ENCODE data around the gene BAHCC1. TPM values are rescaled to one million over a fixed set of nuclear protein-coding genes. Genes with fewer than 3 reads are reported as not detected.

BAHCC1 gene
- total RNA-seq, 6 donors from 2014 or later, result 8.2 to 81.7 (median 21.0) TPM

GRCh38 chr17:81456091-81456490 lies 60.8 kb downstream of the BAHCC1 start:
- Histone ChIP-seq H3K36me3 (peaks cover 0 to 27% (median 14%) of the 10 kb centered on the region in 4 donors), H3K4me3 (no peak overlapping the region), H3K4me1 (peaks cover 0 to 19% (median 4%) of the 10 kb centered on the region in 4 donors), H3K9me3 (no peaks in the 10 kb centered on the region), H3K27ac (no peak overlapping the region), H3K27me3 (no peaks in the 10 kb centered on the region)
- WGBS, 2 donors, result 63 to 81% methylated on average over 9 to 15 of the region's 15 CpGs
- DNase-seq (no peak), ATAC-seq (ENCODE audit: low FRiP score in 2 of 2) (no peak)
- TF ChIP-seq CTCF (IDR thresholded peaks at IDR 0.05) (no peak), POLR2AphosphoS5 (IDR thresholded peaks at IDR 0.05) (no peak), POLR2A (IDR thresholded peaks at IDR 0.05) (no peak), EP300 (IDR thresholded peaks at IDR 0.05) (no peak)

GRCh38 chr17:81456798-81457197 lies 61.5 kb downstream of the BAHCC1 start:
- H3K27ac ChIP-seq, result no peak overlapping the region
- no peaks in the 10 kb centered on the region for H3K27me3 ChIP-seq
- no peaks in the 10 kb centered on the region for H3K9me3 ChIP-seq
- peaks cover 0 to 19% (median 4%) of the 10 kb centered on the region in 4 donors for H3K4me1 ChIP-seq
- peaks cover 0 to 32% (median 15%) of the 10 kb centered on the region in 4 donors for H3K36me3 ChIP-seq
- no peak for ATAC-seq (ENCODE audit: low FRiP score in 2 of 2)
- TF ChIP-seq POLR2A (IDR thresholded peaks at IDR 0.05), result no peak
- TF ChIP-seq EP300 (IDR thresholded peaks at IDR 0.05), result no peak
- no peak for TF ChIP-seq CTCF (IDR thresholded peaks at IDR 0.05)
- no peak for TF ChIP-seq POLR2AphosphoS5 (IDR thresholded peaks at IDR 0.05)
- no peak for DNase-seq
- WGBS, 2 donors, result 53 to 65% methylated on average over 7 of the region's 7 CpGs
- no peak overlapping the region for H3K4me3 ChIP-seq

- no peak for TF ChIP-seq POLR2A (IDR thresholded peaks at IDR 0.05)
- TF ChIP-seq POLR2AphosphoS5 (IDR thresholded peaks at IDR 0.05), result no peak
- TF ChIP-seq CTCF (IDR thresholded peaks at IDR 0.05), result no peak
- TF ChIP-seq EP300 (IDR thresholded peaks at IDR 0.05), result no peak
- ATAC-seq (ENCODE audit: low FRiP score in 2 of 2) (no peak), DNase-seq (no peak)
- WGBS, 2 donors, result 87 to 100% methylated on average over 3 of the region's 3 CpGs
- Histone ChIP-seq H3K4me3 (no peak overlapping the region), H3K27ac (no peak overlapping the region), H3K4me1 (peaks cover 0 to 19% (median 4%) of the 10 kb centered on the region in 4 donors), H3K9me3 (no peaks in the 10 kb centered on the region), H3K27me3 (no peaks in the 10 kb centered on the region), H3K36me3 (peaks cover 0 to 36% (median 17%) of the 10 kb centered on the region in 4 donors)
These were observed 62.1 kb downstream of the BAHCC1 start for GRCh38 chr17:81457401-81457800.

GRCh38 chr17:81457917-81458555 lies 62.8 kb downstream of the BAHCC1 start:
- WGBS, 2 donors, result 89 to 96% methylated on average over 5 to 24 of the region's 25 CpGs
- H3K4me1 ChIP-seq, result peaks cover 0 to 19% (median 4%) of the 10 kb centered on the region in 4 donors
- ATAC-seq (ENCODE audit: low FRiP score in 2 of 2), result no peak

More at GRCh38 chr17:81457917-81458555, 62.8 kb downstream of the BAHCC1 start:
- Histone ChIP-seq H3K4me3 (no peak overlapping the region), H3K27ac (no peak overlapping the region), H3K27me3 (no peaks in the 10 kb centered on the region), H3K36me3 (peaks cover 0 to 42% (median 24%) of the 10 kb centered on the region in 4 donors), H3K9me3 (no peaks in the 10 kb centered on the region)
- TF ChIP-seq CTCF (IDR thresholded peaks at IDR 0.05), result no peak
- no peak for TF ChIP-seq POLR2AphosphoS5 (IDR thresholded peaks at IDR 0.05)
- TF ChIP-seq EP300 (IDR thresholded peaks at IDR 0.05), result no peak
- no peak for TF ChIP-seq POLR2A (IDR thresholded peaks at IDR 0.05)
- peak in 1 of 2 donors; percentile 77 for DNase-seq
